Naive thymus-derived CD4-positive, alpha-beta T cell (primary cell): ENCODE results near the gene KPNB1. TPM values are rescaled to one million over a fixed set of nuclear protein-coding genes. Genes with fewer than 3 reads are reported as not detected.
A peak's percentile ranks its signal among the peaks of the same experiment; 100 is the strongest.

Experiments used
- ATAC-seq: fragments of 150-1000 bp; cut with Tn5 transposase; 2 replicates; pipeline ENCODE4 v1.10.0; 2021; ENCODE audit warnings: mild to moderate bottlenecking, moderate library complexity
- CTCF ChIA-PET: fragments of 350-600 bp; sonication (Branson Sonifier 250); formaldehyde crosslinking; loops from one replicate; lab custom pipeline; 2021; ENCODE audit warnings: antibody characterized with exemption; lab: Charles Lee
- POLR2A ChIA-PET: fragments of 350-600 bp; sonication (Branson Sonifier 250); formaldehyde crosslinking; loops from one replicate; lab custom pipeline; 2021; ENCODE audit warnings: antibody characterized with exemption, inconsistent platforms; lab: Charles Lee
- DNase-seq, 9 donors: peaks; one replicate each; pipeline versions ENCODE4 v3.0.0 to v3.0.0-alpha.2; 2020 to 2022; ENCODE audit warnings: mixed read lengths in 1 of 9
- H3K27ac ChIP-seq: one replicate; pipeline ENCODE4 v1.7.0; 2013; ENCODE audit warnings: mild to moderate bottlenecking, low read depth, low read length, moderate library complexity
- H3K27me3 ChIP-seq, 2 donors: one replicate each; pipeline ENCODE4 v1.7.0; 2013; ENCODE audit warnings: low read length in 2 of 2, mild to moderate bottlenecking in 2 of 2, moderate library complexity in 2 of 2; ENCODE audit not compliant: control insufficient read depth in 2 of 2, insufficient read depth in 2 of 2
- H3K36me3 ChIP-seq, 3 experiments: 1 replicate in 2 of 3; 2 replicates in 1 of 3; pipeline ENCODE4 v1.7.0; 2013; ENCODE audit warnings: low read length in 3 of 3, mild to moderate bottlenecking in 3 of 3, moderate library complexity in 1 of 3; ENCODE audit not compliant: insufficient read depth in 3 of 3, control insufficient read depth in 2 of 3
- H3K4me1 ChIP-seq, 2 donors: one replicate each; pipeline ENCODE4 v1.7.0; 2013; ENCODE audit warnings: low read length in 2 of 2, mild to moderate bottlenecking in 2 of 2, moderate library complexity in 1 of 2; ENCODE audit not compliant: control insufficient read depth in 2 of 2, insufficient read depth in 2 of 2
- H3K4me3 ChIP-seq: 2 replicates; pipeline ENCODE4 v1.7.0; 2013; ENCODE audit warnings: mild to moderate bottlenecking, low read length
- H3K9me3 ChIP-seq, 3 experiments: 1 replicate in 2 of 3; 2 replicates in 1 of 3; pipeline ENCODE4 v1.7.0; 2013; ENCODE audit warnings: low read length in 3 of 3; ENCODE audit not compliant: control insufficient read depth in 2 of 3
- H3K27ac Mint-ChIP-seq, 9 donors: one replicate each; pipeline ENCODE4 v1.8.0; 2020 to 2022; ENCODE audit warnings: mixed read lengths in 9 of 9, mild to moderate bottlenecking in 8 of 9, moderate library complexity in 5 of 9, inconsistent platforms in 2 of 9
- H3K27me3 Mint-ChIP-seq, 5 donors: one replicate each; pipeline ENCODE4 v1.8.0; 2021 to 2022; ENCODE audit warnings: mixed read lengths in 5 of 5, mild to moderate bottlenecking in 1 of 5
- H3K36me3 Mint-ChIP-seq, 5 donors: one replicate each; pipeline ENCODE4 v1.8.0; 2020 to 2022; ENCODE audit warnings: mixed read lengths in 5 of 5, mild to moderate bottlenecking in 3 of 5, inconsistent platforms in 1 of 5
- H3K4me1 Mint-ChIP-seq, 7 donors: one replicate each; pipeline ENCODE4 v1.8.0; 2020 to 2022; ENCODE audit warnings: mixed read lengths in 7 of 7, mild to moderate bottlenecking in 3 of 7, inconsistent platforms in 1 of 7
- H3K4me3 Mint-ChIP-seq, 10 donors: one replicate each; pipeline ENCODE4 v1.8.0; 2020 to 2022; ENCODE audit warnings: mild to moderate bottlenecking in 10 of 10, mixed read lengths in 10 of 10, moderate library complexity in 6 of 10, inconsistent platforms in 2 of 10
- H3K9me3 Mint-ChIP-seq, 11 donors: one replicate each; pipeline ENCODE4 v1.8.0; 2020 to 2022; ENCODE audit warnings: mixed read lengths in 11 of 11, mild to moderate bottlenecking in 4 of 11, inconsistent platforms in 1 of 11, moderate library complexity in 1 of 11
- intact Hi-C, 2 donors: fragments of 100-400 bp; cut with micrococcal nuclease; formaldehyde crosslinking; loops; one replicate each; pipeline ENCODE4 v1.15.1; 2023
- polyA plus RNA-seq, 2 donors: library from polyadenylated mRNA; unstranded; fragments of 300-500 nt; fragmentation: Illumina TruSeq; gene quantifications; one replicate each; pipeline ENCODE4 v1.2.3, GENCODE V29; 2021
- total RNA-seq, 6 experiments: library from RNA in 5 of 6; stranded (reverse) in 5 of 6; gene quantifications; 1 replicate in 5 of 6; 2 replicates in 1 of 6; pipeline ENCODE4 v1.2.3 and lab custom pipeline; 2021 to 2026

The KPNB1 gene
- total and polyA plus RNA-seq, 7 experiments from 2014 or later: 21.1 to 465 (median 205) TPM

DNA sequence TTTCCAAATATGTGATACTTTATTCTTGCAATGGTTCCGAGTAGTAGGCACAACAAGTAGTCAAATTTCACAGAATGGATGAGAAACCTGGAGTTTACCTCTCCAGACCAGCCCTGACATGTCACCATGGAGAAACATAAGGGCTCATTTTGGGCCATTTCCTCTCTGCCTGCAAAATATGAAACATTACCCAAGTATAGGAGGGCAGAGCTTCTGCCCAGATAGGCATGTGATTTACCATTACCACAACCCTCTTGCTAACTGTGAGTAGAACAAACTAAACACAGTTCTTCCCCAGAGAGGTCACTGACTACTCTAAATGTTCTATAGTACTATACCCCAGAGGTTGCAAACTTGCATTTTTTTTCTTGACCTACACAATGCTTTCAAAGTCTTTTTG is 15.7 kb upstream of the KPNB1 start:
- Histone ChIP-seq H3K27ac (no peak overlapping the region), H3K9me3 (no peaks in the 10 kb centered on the region), H3K4me1 (no peaks in the 10 kb centered on the region), H3K36me3 (peaks cover 0 to 8% (median 0%) of the 10 kb centered on the region in 3 experiments), H3K27me3 (no peaks in the 10 kb centered on the region), H3K4me3 (no peak overlapping the region)
- POLR2A ChIA-PET: no interaction called here
- no peaks in the 10 kb centered on the region for H3K9me3 Mint-ChIP-seq
- no peak overlapping the region for H3K4me3 Mint-ChIP-seq
- H3K27me3 Mint-ChIP-seq: no peaks in the 10 kb centered on the region
- CTCF ChIA-PET: no interaction called here
- intact Hi-C loops: no loop called here
- no peak overlapping the region for H3K27ac Mint-ChIP-seq
- peaks cover 6 to 16% (median 8%) of the 10 kb centered on the region in 7 donors for H3K4me1 Mint-ChIP-seq
- DNase-seq (no peak), ATAC-seq (no peak)
- peaks cover 3 to 16% (median 7%) of the 10 kb centered on the region in 5 donors for H3K36me3 Mint-ChIP-seq

DNA sequence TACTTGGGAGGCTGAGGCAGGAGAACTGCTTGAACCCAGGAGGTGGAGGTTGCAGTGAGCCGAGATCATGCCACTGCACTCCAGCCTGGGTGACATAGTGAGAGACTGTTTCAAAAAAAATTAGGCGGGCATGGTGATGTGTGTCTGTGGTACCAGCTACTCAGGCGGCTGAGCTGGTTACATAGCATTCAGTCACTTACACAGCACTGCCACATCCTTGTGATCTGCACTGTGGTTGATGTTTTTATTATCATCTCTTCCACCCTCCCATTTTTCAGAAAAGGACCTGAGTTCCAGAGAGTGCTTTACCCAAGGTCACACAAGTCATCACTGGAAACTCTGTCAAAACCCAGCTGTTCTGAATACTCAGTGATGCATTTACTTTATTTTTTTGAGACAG is 14.8 kb upstream of the KPNB1 start:
- Histone ChIP-seq H3K4me1 (no peaks in the 10 kb centered on the region), H3K9me3 (no peaks in the 10 kb centered on the region), H3K27ac (no peak overlapping the region), H3K36me3 (peaks cover 0 to 8% (median 0%) of the 10 kb centered on the region in 3 experiments), H3K27me3 (no peaks in the 10 kb centered on the region), H3K4me3 (no peak overlapping the region)
- intact Hi-C loops: no loop called here
- peak; percentile 61 for ATAC-seq
- POLR2A ChIA-PET: no interaction called here
- Mint-ChIP-seq H3K27ac (no peak overlapping the region), H3K4me1 (peaks cover 6 to 16% (median 8%) of the 10 kb centered on the region in 7 donors), H3K36me3 (peaks cover 3 to 16% (median 7%) of the 10 kb centered on the region in 5 donors), H3K27me3 (no peaks in the 10 kb centered on the region), H3K4me3 (no peak overlapping the region), H3K9me3 (no peaks in the 10 kb centered on the region)
- no peak for DNase-seq
- CTCF ChIA-PET: no interaction called here

DNA sequence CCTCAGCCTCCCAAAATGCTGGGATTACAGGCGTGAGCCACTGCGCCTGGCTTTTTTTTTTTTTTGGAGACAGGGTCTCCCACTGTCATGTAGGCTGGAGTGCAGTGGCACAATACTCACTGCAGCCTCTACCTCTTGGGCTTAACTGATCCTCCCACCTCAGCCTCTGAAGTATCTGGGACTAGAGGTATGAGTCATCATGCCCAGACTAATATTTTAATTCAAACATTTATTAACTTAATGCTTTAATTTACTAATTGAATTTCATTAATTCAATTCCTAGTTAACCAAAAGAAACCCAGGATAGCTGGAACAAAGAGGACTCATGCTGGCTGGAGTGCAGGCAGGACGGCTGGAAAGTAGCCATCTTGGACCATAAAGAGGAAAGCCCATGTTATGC is 14.0 kb upstream of the KPNB1 start:
- H3K27me3 ChIP-seq: no peaks in the 10 kb centered on the region
- DNase-seq: no peak
- H3K4me1 ChIP-seq: no peaks in the 10 kb centered on the region
- H3K9me3 Mint-ChIP-seq: no peaks in the 10 kb centered on the region
- H3K4me3 ChIP-seq: no peak overlapping the region
- no peak overlapping the region for H3K27ac ChIP-seq
- no peak for ATAC-seq
- POLR2A ChIA-PET: interaction anchor here (0.6 to 1.5 kb wide), 2 partner anchors 11 to 36 kb away, joined by 3 read pairs; no protein-coding TSS in a partner anchor
- H3K36me3 Mint-ChIP-seq: peaks cover 3 to 15% (median 7%) of the 10 kb centered on the region in 5 donors
- no peaks in the 10 kb centered on the region for H3K9me3 ChIP-seq
- H3K27ac Mint-ChIP-seq: no peak overlapping the region
- no peaks in the 10 kb centered on the region for H3K27me3 Mint-ChIP-seq
- no peak overlapping the region for H3K4me3 Mint-ChIP-seq
- peaks cover 6 to 16% (median 8%) of the 10 kb centered on the region in 7 donors for H3K4me1 Mint-ChIP-seq
- peaks cover 0 to 5% (median 0%) of the 10 kb centered on the region in 3 experiments for H3K36me3 ChIP-seq
- intact Hi-C loops: no loop called here
- CTCF ChIA-PET: no interaction called here

DNA sequence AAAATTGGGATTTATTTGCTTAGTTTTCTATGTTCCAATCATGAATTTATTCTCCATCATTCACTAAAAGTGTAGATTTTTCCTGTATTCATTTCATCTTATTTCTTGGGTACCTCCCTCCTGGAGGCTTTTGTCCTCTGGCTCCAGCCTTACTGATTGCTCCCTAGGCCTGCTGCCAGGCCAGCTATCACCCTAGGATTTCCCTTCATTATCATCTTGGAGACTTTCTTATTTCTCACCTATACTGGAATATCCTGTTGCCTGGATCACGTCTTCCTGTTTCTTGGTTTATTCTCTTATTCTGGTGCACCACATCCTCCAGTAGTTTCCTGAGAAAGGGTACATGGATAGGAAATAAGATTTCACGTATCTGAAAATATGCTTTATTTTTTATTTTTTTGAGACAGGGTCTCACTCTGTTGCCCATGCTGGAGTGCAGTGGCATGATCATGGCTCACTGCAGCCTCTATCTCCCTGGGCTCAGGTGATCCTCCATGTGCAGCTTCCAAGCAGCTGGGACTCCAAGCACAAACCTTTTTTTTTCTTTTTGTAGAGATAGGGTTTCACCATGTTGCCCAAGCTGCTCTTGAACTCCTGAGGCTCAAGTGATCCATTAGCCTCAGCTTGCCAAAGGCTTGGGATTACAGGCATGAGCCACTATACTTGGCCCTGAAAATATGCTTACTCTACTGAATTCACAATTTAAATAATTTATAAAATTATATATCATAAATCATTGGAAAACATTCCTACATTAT is 13.3 kb upstream of the KPNB1 start:
- no peaks in the 10 kb centered on the region for H3K27me3 Mint-ChIP-seq
- H3K4me1 Mint-ChIP-seq: peaks cover 6 to 13% (median 8%) of the 10 kb centered on the region in 7 donors
- no peaks in the 10 kb centered on the region for H3K9me3 Mint-ChIP-seq
- ChIA-PET CTCF (interaction anchor here (0.6 kb wide), 1 partner anchor 9 kb away, joined by 3 read pairs; no protein-coding TSS in a partner anchor), POLR2A (interaction anchor here (1.5 kb wide), 1 partner anchor 11 kb away, joined by 3 read pairs; no protein-coding TSS in a partner anchor)
- H3K36me3 Mint-ChIP-seq: peaks cover 0 to 10% (median 5%) of the 10 kb centered on the region in 5 donors
- Histone ChIP-seq H3K4me3 (no peak overlapping the region), H3K9me3 (no peaks in the 10 kb centered on the region), H3K27ac (no peak overlapping the region), H3K27me3 (no peaks in the 10 kb centered on the region), H3K36me3 (peaks cover 0 to 5% (median 0%) of the 10 kb centered on the region in 3 experiments), H3K4me1 (no peaks in the 10 kb centered on the region)
- DNase-seq (no peak), ATAC-seq (no peak)
- intact Hi-C loops: no loop called here
- peak overlapping the region in 4 of 10 donors; percentile 22 to 54 (median 36) for H3K4me3 Mint-ChIP-seq
- H3K27ac Mint-ChIP-seq: peak overlapping the region in 4 of 9 donors; percentile 26 to 59 (median 44)

DNA sequence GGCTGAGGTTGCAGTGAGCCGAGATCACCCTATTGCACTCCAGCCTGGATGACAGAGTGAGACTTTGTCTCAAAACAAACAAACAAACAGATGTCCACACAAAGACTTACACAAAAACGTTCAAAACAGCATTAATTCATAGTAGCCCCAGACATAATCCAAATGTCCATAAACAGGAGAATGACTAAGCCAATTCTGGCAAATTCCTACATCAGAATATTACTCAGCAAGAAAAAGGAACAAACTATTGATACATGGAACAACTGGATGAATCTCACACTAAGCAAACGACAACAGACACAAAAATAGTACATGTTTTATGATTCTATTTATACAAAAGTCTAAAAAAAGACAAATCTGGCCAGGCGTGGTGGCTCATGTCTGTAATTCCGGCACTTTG is 10.8 kb upstream of the KPNB1 start:
- no peaks in the 10 kb centered on the region for H3K9me3 ChIP-seq
- no peaks in the 10 kb centered on the region for H3K27me3 ChIP-seq
- CTCF ChIA-PET: no interaction called here
- H3K4me1 ChIP-seq: no peaks in the 10 kb centered on the region
- H3K27ac ChIP-seq: no peak overlapping the region
- Mint-ChIP-seq H3K9me3 (no peaks in the 10 kb centered on the region), H3K4me1 (peaks cover 7 to 13% (median 9%) of the 10 kb centered on the region in 7 donors), H3K27me3 (no peaks in the 10 kb centered on the region), H3K36me3 (peaks cover 0 to 10% (median 5%) of the 10 kb centered on the region in 5 donors), H3K27ac (peak overlapping the region in 2 of 9 donors; percentile 50 to 70), H3K4me3 (no peak overlapping the region)
- H3K36me3 ChIP-seq: peaks cover 0 to 2% (median 0%) of the 10 kb centered on the region in 3 experiments
- no peak for ATAC-seq
- POLR2A ChIA-PET: interaction anchor here (0.7 kb wide), 1 partner anchor 86 kb away, joined by 3 read pairs; no protein-coding TSS in a partner anchor
- no peak overlapping the region for H3K4me3 ChIP-seq
- intact Hi-C loops: no loop called here
- DNase-seq: no peak

DNA sequence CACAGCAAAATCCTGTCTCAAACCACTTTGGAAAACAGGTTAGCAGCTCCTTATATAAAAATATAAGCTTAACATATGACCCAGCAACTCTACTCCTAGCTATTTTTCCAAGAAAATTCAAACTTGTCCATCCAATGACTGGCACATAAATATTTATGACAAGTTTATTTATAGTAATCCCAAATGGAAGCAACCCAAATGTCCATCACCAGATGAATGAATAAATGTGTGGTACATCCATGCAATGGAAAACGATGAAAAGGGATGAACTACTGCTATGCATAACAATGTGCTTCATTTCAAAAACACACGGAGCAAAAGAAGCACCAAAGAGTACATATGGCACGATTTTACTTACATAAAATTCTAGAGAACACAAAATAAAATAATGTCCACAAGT is 9.6 kb upstream of the KPNB1 start:
- Histone ChIP-seq H3K27ac (no peak overlapping the region), H3K27me3 (no peaks in the 10 kb centered on the region), H3K4me3 (no peak overlapping the region), H3K36me3 (no peaks in the 10 kb centered on the region), H3K9me3 (no peaks in the 10 kb centered on the region), H3K4me1 (no peaks in the 10 kb centered on the region)
- Mint-ChIP-seq H3K4me1 (peaks cover 11 to 16% (median 13%) of the 10 kb centered on the region in 7 donors), H3K9me3 (no peaks in the 10 kb centered on the region), H3K27me3 (no peaks in the 10 kb centered on the region), H3K4me3 (no peak overlapping the region), H3K36me3 (peaks cover 0 to 8% (median 5%) of the 10 kb centered on the region in 5 donors), H3K27ac (no peak overlapping the region)
- ChIA-PET POLR2A (no interaction called here), CTCF (no interaction called here)
- intact Hi-C loops: no loop called here
- ATAC-seq (no peak), DNase-seq (no peak)
